HG03196 (cell line): Measurements from ENCODE around the gene SLC11A2.
"Not testable (repeated sequence)": the region's sequence is repeated elsewhere in the genome, so short reads cannot be mapped to it uniquely, and the experiment has no call there.

Experiments
- ATAC-seq: cut with Tn5 transposase; IDR thresholded peaks from one replicate; pipeline ENCODE4 v1.9.1; 2021; ENCODE audit not compliant: unreplicated experiment

Gene SLC11A2

DNA sequence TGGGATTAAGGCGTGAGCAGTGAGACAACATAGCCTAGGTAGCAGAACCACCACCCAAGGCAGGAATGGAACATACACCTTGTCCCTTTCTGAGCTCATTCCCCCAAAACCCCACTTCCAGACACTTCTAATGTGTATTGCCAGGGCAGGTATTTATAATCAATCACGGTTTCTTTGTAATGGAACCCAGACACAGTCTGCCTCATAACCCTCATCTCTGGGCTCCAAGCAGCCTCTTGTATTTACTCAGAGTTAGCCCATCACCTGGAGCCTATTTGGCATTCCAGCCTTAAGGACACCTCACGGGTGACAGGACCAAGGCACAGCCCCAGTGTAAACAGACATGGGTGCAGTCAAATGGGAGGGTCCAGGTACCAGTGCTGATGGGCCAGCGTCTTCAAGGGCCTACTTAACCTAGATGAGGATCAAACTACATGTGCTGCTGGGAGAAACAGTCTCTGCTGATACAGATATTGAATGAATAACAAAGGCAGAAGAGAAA is 76.3 kb downstream of the SLC11A2 start:
- ATAC-seq: no peak

DNA sequence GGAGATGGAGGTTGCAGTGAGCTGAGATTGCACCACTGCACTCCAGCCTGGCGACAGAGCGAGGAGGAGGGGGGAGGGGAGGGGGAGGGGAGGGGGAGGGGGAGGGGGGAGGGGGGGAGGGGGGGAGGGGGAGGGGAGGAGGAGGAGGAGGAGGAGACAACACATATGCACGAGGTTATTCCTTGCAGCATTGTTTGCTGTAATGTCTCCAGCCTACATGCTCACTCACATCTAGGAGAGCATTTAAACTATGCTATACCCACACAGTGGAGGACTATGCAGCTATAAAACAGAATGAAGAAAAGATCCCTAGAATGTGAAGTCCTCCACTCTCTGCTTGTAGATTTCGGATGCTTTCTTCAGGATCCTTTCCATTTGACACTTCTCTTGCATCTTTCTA is 77.4 kb downstream of the SLC11A2 start:
- no peak for ATAC-seq

DNA sequence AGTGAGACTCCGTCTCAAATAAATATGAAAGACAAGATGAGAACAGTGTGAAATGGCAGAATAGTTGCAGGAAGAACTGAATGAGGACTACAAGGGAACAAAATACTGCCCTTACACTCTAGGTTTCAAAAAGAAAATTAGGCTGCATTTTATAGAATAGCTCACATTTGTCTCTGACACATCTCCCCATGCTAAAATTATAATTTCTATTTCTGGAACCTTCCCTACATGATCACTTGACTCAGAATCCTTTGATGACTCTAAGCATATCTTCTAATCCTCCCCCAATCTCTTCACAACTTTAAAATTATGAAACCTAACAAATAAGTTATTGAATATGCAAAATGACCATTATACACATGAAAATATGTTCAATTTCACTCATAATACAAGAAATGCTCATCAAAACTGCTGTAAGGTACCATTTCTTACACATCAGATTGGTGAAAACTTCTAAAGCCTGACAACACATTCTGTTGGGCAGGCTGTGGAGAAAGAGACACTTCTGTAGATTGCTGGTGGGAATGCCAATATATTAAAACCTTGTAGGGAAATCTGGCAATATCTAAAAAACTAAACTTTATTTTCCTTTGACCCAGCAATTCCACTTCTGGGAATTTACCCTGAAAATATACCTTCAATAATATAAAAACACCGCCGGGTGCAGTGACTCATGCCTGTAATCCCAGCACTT is 78.1 kb downstream of the SLC11A2 start:
- ATAC-seq: no peak

DNA sequence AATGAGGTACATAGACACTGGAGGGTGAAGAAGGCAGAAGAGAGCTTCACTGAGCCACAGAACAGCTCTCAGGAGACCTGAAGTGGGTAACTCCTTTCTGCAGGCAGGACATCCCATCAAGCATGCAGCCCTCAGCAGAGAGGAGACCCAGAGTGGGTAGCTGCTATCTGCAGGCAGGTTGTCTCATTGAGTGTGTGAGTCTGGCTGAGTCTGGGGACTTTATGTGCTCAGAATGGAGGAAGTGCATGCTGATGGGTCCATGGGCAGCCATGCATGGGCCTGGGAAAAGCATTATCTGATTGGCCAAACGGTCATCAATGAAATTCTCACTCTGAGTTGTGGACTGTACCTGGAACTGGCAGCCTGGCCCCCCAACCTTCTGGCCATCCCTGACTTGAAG is 88.5 kb downstream of the SLC11A2 start:
- ATAC-seq: no peak

DNA sequence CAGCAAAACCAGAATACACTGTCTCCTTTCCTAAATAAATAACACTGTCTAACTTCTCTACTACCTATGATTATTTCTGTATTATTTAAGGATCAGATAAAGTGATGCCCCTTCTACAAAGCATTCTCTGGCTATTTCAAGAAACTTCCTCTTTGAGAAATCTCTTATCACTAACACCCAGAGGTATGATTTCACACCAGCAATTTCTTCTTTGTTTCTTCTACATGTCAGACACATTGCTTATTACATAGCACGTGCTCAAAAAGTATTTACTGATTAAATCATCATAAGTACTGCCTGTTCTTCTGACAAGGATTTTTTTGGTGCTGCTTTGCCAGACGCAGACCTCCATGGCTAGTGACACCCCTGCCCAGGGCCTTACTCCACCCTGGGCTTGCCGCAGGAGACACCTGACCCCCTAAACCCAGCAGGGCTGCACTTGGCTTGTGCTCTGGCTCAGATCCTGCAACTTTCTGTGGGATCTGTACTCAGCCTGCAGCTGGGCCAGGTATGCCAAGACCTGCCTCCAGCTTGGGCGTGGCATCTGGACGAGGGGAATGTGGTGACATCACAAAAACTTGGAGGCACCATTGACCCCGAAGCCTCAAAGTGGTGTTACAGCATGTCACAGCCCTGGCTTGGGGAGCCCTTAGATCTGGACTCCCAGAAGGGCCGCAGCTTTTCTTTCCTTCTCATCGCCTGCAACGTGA is 89.2 kb downstream of the SLC11A2 start:
- ATAC-seq: no peak

DNA sequence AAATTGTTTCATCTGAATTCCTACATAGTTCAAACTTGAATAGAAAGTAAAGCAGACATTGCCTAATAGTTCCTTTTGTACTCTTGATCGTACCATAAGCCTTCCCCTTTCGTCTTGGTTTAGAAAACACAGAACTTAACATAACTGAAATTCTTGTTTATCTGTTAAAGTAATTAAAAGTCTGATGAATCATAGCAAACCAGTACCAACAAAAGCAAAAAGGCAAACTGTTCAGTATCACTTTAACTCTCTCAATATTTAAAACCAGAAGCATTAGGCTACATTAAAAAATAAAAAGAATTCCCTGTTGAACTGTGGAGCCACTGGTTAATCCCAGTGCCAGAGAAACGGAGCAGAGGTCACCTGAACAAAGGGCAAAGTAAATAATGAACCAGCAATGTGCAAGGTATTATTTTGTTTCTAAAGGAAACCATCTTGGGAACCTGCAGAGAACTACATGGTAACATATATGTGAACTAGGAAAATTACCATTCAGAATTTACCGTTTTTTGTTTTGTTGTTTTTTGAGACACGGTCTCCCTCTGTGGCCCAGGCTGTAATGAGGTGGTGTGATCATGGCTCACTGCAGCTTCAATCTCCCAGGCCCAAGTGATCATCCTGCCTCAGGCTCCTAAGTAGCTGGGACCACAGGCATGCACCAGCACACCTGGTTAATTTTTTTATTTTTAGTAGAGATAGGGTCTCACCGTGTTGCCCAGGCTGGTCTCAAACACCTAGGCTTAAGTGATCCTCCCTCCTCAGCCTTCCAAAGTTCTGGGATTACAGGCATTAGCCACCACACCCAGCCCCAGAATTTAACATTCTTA is 91.0 kb downstream of the SLC11A2 start:
- no peak for ATAC-seq

DNA sequence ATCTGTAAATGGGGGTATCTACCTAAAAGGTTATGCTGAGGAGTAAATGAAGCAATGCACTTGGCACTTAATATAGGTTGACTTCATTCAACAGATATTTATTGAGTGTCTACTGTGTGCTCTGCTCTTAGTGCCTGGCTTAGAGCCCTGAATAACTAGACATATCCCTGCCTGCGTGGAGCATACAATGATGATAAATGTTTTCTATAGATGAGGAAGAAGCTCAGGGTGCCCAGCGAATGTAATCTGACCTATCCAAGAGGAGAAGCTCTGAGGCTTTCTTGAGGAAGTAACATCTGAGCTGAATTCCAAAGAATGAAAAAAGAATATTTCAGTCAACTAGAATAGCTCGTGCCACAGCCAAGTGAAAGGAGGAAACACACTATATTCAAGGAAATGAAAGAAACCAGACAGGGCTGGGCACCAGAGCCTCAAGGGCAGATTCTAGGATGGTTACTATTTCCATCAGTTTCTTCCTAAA is 91.8 kb downstream of the SLC11A2 start:
- ATAC-seq: no peak

DNA sequence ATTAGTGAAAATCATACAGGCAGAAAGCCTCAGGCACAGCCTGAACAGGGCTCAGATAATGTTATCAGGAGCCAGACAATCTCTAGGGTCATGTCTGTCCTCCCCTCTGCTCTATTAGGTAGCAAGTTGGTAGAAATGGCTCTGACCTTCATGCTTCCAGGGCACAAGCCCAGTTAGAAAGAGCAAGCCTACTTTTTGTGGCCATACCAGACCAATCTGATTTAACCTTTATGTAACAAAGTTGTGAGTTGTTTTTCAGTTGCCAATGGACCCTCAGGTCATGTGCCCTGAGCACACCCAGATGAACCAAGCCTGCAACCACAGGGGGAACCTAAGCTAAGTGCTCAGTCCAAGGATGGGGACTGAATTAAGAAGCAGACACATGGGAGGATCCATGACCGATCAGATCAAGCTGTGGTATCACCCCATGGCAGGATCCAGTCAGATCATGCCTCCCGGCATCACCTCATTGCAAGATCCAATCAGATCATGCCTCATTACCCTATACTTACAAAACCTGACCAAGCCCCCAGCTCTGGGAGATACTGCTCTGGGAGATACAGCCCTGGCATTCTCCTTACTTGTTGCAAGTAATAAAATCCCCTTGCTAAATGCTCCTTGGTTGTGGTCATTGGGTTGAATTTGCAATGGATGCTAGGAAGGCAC is 92.6 kb downstream of the SLC11A2 start:
- no peak for ATAC-seq

DNA sequence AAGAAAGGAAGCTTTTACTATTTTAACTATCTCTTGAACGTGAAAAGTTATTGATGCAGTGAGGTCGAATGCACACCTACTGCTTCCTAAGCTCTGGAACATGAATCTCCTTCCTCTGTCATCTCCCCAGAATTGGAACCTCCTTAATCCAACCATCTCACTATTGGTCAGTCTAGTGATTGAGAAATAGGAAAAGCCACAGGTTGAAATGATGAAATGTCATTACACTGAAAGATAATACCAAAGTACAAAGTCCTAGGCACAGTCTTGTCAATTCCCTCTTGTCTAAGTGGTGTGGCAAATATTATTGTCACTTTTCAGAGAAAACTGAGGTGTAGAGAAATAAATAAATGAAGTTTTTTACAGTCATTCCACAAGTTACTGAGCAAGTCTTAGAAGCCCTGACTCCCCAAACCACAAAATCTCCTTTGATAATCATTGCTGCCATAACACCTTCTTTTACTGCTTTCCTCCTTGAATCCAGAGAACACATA is 93.3 kb downstream of the SLC11A2 start:
- no peak for ATAC-seq

DNA sequence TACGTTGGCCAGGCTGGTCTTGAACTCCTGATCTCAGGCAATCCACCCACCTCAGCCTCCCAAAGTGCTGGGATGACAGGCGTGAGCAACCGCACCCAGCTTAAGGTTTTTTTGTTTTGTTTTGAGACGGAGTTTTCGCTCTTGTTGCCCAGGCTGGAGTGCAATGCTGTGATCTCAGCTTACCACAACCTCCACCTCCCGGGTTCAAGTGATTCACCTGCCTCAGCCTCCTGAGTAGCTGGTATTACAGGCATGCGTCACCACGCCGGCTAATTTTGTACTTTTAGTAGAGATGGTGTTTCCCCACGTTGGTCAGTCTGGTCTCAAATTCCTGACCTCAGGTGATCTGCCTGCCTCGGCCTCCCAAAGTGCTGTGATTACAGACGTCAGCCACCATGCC is 95.7 kb downstream of the SLC11A2 start:
- not testable (repeated sequence) for ATAC-seq

DNA sequence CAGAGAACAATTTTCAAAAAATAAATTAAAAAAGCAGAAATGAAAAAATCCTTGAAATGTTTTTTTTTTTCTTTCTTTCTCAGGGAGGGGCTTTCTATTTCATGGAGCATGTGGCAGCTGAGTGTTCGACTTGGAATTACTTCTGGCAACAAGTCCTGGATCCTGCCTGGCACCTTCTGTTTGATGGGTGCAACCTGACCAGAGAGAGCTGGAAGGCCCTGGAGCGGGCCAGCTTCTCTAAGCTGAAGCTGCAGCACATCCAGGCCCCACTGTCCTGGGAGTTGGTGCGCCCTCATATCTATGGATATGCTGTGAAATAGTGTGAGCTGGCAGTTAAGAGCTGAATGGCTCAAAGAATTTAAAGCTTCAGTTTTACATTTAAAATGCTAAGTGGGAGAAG is 96.4 kb downstream of the SLC11A2 start:
- no peak for ATAC-seq
